CD4-positive, alpha-beta T cell treated with Interleukin-6 for 4 hours (primary cell): ENCODE data around the gene TGM3.
"Not testable (repeated sequence)": the region's sequence is repeated elsewhere in the genome, so short reads cannot be mapped to it uniquely, and the experiment has no call there.

Experiments used
- DNase-seq: peaks from one replicate; pipeline ENCODE4 v3.0.0-alpha.2; 2020; ENCODE audit warnings: mixed read lengths

Gene TGM3, protein sequence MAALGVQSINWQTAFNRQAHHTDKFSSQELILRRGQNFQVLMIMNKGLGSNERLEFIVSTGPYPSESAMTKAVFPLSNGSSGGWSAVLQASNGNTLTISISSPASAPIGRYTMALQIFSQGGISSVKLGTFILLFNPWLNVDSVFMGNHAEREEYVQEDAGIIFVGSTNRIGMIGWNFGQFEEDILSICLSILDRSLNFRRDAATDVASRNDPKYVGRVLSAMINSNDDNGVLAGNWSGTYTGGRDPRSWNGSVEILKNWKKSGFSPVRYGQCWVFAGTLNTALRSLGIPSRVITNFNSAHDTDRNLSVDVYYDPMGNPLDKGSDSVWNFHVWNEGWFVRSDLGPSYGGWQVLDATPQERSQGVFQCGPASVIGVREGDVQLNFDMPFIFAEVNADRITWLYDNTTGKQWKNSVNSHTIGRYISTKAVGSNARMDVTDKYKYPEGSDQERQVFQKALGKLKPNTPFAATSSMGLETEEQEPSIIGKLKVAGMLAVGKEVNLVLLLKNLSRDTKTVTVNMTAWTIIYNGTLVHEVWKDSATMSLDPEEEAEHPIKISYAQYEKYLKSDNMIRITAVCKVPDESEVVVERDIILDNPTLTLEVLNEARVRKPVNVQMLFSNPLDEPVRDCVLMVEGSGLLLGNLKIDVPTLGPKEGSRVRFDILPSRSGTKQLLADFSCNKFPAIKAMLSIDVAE

DNA sequence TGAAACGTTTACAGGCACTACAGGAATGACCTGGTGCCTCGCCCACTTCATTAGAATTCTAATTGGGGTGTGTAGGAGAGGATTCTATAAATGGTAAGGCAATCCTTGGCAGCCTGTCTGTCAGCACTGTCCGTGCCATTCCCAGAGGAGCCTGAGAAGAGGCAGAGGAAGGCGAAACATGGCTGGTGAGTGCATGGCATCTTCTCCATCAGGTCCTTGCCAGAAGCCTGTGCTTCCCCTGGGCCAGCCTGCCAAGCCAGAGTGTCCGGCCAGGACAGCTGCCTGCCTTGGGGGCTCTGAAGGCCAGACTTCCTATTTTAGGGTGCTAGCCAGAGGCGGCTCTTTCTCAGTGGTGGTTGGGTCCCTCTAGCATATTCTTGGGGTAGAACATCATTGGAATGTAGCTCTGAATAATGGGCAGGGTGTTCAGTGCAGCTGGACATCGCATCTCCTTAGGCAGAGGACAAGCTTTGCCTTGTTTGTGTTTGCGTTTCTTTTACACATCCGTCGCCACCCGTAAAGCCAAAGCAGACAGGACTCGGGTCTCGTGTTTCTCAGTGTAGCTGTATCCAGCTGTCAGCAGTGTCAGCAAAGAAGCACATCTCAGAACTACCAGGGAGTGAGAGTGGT, at the start of gene TGM3:
TGM3 (plus strand) TSS at position 116 of the 630 bp plus-strand sequence; CDS start at position 179, 63 bp downstream.
- no peak for DNase-seq

DNA sequence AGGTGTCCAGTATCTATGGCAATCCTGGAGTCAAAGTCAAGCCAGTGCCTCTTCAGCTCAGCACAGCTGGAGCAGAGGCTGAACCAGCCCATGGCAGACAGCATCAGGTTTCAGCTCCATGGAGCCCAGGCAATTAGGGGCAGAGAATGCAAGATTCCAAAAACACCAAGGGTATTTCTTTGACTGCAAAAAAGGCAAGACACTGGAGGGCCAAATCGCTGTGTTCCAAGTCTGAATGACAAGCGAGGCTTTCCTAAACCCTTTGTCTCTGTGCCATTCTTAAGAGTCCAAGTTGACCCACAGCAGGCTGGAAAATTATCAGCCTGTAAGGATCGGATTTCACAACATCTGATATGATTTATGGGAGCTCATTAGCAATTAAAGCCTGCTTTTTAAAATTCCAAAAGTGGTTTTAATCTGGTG, 49.7 kb upstream of the TGM3 start:
- no peak for DNase-seq

DNA sequence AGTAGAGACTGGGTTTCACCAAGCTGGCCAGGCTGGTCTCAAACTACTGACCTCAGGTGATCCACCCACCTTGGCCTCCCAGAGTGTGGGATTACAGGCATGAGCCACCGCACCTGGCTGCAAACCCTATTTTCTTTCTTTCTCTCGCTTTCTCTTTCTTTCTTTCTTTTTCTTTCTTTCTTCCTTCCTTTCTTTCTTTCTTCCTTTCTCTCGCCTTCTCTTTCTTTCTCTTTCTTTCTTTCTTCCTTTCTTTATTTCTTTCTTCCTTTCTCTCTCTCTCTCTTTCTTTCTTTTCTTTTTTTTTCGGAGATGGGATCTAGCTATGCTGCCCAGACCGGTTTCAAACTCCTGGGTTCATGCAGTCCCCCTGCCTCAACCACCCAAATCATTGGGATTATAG, 47.0 kb upstream of the TGM3 start:
- DNase-seq: no peak

DNA sequence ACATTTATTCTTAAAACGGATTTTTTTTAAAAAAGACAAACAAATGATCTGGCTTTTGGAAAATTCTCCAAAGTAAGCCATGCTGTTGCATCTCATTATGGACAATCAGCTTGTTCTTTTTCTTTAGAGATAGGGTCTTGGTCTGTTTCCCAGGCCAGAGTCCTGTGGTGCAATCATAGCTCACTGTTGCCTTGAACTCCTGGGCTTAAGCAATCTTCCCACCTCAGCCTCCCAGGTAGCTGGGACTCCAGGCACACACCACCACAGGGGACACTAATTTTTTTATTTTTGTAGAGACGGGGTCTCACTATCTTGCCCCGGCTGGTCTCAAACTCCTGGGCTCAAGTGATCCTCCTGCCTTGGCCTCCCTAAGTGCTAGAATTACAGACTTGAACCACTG, 45.9 kb upstream of the TGM3 start:
- DNase-seq: no peak

DNA sequence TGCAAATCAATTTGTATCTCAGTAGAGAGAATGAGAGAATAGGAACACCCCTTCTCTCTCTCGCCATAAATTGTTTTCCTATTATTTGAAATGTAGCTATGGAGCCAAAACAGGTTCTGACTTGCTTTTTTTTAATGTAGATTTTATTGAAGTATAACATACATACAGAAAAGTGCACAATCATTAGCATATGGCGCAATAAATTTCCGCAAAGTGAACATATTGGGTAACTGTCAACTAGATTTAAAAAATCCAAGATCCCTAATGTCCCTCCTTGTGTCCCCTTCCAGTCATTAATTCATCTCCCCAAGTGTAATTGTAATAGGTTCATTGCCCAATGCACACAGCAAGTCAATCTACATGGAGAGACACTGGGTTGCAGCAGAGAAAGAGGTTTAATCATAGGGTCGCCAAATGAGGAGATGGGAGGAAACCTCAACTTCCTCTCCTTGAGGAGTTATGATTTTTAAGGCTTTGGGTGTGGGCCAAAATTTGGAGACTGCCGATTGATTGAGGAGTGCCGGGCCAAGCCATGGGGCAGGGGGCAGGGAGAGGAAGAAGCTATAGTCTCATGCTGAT, 43.3 kb upstream of the TGM3 start:
- DNase-seq: no peak

DNA sequence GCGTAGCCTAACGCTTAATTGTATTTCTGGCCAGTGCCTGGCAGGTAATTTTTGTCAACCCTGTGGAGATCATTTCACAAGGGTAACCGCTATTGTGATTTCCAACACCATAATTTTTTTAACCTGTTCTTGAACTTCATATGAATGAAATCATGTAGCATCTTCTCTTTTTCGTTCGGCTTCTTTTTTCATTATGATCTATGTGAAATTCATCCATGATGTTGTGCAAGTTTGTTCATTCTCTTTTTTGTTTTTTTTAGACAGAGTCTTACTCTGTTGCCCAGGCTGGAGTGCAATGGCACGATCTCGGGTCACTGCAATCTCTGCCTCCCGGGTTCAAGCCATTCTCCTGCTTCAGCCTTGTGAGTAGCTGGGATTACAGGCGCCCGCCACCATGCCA, 42.5 kb upstream of the TGM3 start:
- no peak for DNase-seq

DNA sequence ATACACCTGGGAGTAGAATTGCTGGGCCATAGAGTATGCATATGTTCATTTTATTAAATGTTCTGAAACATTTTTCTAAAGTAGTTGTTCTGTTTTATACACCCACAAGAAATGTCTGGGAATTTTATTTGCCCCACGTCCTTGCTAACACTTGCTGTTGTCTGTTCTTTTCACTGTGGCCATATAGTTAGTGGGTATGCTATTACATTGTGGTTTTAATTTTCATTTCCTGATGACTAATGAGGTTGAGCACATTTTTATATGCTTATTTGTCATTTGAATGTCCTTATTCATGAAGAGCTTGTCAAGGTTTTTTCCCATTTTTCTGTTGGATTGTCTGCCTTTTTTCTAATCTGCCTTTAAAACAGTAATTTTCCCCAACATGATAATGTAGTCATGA, 41.5 kb upstream of the TGM3 start:
- DNase-seq: no peak

DNA sequence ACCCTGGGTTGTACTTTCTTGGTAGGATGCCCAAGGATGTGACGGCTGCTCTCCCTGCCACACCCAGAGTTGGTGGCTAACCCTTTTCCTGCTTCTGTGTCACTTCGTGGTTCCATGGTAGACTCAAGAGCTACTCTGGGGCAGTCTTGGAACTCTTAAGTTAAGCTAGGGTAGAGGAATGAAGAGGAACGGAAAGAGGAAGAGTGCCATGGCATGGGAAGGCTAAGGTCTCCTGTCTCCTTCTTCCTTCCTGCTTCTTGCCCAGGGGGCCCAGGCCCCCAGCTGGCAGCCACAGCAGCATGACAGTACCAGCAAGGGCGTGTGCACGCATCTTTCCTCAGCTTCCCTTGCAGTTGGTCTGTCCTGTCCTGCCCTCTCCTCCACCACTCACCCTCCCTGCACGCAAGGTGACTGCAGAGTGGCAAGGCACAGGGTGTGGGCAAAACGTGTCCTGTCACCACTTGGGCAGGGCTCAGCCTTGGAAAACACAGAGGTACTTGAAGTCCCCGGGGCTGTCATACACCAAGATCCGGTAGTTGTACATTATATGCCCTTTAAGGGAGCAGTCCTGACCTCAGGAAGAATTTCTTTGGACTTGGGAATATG, 39.8 kb upstream of the TGM3 start:
- DNase-seq: no peak

DNA sequence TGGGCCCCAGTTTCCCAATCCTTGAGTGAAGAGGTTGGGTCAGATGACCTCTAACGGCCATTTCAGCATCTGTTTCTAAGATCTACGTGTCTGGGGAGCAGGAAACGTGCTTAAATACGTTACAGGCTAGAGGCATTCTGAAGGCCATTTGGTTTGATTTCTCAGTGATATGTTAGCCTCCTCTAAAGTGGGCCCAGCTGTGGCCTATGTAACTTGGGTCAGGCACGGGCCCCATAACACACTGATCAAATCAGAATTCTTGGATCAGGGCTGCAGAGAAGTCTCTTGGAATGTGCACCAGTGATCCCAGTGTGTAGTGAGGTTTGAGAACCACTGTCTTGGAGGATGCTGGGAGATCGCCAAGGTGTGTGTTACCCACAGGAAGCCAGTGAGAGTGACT, 36.1 kb upstream of the TGM3 start:
- DNase-seq: no peak

DNA sequence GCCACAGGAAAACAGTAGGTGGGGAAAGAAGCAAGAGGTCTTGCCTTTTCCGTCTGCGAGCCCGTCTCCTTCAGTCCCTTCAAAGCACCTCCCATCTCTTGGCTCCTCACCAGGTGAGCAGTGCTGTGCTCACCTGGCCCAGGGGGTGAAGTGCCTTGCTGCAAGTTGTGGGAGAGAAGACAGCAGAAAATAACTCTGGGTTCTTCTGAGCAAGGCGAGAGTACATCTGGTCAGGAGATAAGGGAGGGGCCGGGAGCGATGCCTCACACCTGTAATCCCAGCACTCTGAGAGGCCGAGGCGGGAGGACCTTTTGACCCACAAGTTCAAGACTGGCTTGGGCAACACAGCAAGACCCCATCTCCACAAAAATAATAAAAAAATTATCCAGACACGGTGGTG, 35.6 kb upstream of the TGM3 start:
- DNase-seq: no peak

DNA sequence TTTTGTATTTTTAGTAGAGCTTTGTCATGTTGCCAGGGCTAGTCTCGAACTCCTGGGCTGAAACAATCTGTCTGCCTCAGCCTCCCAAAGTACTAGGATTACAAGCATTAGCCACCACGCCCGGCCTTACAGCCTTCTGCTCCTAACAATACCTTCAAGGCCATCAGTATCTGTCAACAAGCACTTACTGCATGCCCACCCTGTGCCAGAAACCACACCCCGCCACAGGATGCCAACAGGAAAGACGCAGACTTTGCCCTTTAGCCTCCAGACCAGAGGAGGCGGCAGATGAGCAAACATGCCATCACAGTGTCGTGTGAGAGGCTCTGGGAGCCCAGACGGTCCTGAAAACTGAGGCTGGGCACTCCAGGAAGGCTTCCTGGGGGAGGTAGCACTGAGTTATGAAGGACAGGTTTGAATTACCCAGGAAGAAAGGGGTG, 34.7 kb upstream of the TGM3 start:
- DNase-seq: no peak

DNA sequence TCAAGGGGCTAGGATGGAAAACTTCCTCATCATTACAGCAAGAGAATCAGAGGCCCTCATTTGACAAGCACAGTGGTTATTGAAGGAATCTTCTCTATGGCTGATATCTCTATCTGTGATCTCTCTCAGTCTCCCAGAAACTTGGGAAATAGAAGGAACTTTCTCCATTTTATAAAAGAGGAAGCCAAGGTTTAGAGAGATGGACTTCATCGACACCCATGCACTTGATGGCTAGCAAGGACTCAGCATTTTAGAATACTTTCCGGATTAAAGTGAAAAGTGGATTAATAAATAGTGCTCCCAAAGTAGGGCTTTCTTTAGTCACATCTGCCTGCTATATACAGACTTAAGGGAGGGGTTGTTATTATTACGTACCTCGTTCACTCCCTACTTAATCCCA, 34.2 kb upstream of the TGM3 start:
- DNase-seq: no peak

DNA sequence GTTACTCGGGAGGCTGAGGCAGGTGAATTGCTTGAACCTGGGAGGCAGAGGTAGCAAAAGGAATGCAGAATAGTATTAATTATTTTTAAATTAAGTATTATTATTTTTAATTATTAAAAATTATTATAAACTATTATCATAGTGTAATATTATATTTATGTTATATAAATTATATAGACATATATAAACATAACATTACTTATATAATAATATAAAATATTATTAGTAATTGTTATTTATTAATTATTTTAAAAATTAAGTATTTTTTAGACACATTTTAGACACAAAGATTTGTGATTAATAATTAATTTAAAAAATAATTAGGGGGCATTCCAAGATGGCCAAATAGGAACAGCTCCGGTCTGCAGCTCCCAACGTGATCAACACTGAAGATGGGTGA, 31.7 kb upstream of the TGM3 start:
- no peak for DNase-seq

DNA sequence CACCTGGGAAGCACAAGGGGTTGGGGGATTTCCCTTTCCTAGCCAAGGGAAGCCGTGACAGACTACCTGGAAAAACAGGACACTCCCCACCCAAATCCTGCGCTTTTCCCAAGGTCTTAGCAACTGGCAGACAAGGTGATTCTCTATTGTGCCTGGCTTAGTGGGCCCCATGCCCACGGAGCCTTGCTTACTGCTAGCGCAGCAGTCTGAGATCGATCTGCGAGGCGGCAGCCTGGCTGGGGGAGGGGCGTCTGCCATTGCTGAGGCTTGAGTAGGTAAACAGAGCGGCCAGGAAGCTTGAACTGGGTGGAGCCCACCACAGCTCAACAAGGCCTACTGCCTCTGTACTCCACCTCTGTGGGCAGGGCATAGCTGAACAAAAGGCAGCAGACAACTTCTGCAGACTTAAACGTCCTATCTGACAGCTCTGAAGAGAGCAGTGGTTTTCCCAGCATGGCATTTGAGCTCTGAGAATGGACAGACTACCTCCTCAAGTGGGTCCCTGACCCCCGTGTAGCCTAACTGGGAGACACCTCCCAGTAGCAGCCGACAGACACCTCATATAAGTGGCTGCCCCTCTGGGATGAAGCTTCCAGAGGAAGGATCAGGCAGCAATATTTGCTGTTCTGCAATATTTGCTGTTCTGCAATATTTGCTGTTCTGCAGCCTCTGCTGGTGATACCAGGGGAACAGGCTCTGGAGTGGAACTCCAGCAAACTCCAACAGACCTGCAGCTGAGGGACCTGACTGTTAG, 31.0 kb upstream of the TGM3 start:
- not testable (repeated sequence) for DNase-seq

DNA sequence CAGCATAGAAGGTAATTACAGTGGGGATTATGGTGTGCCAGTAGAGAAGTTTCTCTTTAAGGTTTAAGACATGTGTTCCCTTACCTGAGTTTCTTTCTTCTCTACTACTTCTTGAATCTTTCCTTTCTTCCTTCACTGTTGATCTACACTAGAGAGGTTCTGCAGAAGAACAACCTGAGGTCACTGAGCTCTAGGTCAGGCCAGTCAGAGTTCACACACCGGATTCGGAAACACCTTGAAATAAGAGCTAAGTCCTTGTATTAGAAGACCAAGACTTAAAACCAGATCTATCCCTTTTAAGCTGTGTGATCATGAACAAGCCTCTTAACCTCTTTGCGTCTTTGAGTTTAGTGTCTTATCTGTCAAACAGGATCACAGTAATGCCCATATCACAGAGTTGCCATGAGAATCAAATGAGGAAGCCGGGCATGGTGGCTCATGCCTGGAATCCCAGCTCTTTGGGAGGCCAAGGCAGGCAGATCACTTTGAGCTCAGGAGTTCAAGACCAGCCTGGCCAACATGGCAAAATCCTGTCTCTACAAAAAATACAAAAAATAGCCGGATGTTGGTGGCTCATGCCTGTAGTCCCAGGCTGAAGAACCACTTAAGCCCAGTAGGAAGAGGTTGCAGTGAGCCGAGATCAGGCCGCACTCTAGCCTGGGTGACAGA, 22.0 kb upstream of the TGM3 start:
- DNase-seq: no peak

DNA sequence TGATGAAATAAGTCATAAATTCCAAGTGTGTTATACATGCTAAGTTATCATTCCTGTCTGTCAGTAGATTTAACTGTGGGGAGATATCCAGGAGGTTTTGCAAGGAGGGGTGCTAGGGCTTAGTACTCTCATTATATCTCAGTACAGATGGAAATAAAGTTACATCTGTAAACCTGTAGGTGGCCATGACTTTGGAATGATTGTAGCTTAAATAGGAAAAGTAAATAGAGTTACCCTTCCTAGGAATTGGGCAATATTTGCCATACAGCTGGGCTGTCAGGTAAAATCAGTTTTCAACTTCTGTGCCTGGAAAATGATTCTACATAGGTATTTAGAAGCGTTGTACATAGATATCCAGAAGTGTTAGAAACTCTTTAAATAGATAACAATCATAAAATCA, 19.8 kb upstream of the TGM3 start:
- DNase-seq: no peak

DNA sequence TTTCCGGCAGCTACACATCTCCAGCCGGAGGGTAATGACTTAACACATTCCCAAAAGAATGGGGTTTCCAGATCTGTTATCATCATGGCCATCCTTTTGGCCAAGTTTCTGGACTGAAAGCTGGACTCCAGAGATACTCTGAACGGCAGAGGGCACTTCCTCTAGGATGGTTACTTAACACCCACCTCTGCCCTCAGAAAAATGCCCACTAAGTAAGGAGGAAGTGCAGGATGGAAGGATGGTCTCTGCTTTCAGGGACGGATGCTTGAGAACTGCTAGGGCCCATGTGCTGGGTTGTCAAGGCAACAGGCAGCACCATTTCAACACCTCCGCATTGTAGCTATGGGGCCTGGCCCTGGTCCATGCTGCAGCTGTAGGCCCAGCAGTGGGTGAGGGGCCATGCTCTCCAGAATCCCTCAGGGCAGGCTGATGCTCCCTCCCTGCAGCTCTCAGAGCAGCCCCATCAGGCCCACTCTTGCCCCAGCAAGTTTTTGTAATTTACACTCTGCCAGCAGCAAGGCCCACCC, 16.5 kb upstream of the TGM3 start:
- no peak for DNase-seq

DNA sequence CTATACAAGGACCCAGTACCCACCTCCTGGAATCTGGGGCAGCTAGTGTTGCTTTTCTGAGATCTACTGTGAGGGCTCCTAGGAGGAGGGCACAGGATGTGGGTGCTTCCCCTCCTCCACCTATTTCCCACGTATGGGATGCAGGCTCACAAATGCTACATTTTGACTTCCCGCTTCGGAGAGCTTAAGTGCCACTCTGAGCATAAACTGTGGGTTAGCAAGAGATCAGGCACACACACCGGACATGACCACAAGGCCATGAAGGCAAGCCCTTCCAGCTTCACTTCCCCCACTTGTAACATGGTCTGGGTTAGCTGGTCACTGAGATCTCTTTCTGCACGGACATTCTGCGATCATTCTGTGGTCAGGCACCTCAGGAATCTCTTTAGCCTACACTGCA, 15.7 kb upstream of the TGM3 start:
- DNase-seq: no peak

DNA sequence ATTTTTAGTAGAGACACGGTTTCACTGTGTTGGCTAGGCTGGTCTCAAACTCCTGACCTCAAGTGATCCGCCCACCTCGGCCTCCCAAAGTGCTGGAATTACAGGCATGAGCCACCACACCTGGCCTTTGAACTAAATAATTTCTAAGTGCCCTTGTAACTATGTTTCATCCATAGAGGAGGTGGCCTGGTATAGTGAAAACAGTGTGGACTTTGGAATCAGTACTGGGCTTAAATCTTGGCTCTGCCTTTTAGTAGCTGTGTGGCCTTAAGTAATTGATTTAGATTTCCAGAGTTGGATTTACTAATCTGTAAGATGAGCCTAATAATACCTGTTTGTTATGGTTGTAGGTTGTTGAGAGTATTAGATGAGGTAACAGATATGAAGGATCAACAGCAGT, 14.2 kb upstream of the TGM3 start:
- DNase-seq: no peak

DNA sequence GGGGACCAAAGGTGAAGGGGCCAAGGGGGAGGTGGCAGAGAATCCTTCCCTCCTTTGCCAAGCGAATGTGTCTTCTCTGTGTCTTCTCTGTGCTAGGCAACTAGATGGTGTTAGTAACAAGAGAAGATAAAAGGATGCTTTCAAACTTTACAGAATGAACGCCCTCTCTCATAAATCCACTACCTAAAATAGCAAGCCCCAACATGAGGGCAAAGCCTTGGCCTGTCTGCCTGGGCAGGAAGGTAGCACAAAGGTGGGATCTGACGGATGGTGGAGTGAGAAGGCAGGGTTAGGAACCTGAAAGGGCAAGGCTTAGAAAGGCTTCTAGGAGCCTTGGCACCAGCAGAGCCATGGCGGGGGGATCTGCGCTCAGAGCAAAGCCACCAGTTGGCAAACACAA, 13.6 kb upstream of the TGM3 start:
- DNase-seq: no peak

DNA sequence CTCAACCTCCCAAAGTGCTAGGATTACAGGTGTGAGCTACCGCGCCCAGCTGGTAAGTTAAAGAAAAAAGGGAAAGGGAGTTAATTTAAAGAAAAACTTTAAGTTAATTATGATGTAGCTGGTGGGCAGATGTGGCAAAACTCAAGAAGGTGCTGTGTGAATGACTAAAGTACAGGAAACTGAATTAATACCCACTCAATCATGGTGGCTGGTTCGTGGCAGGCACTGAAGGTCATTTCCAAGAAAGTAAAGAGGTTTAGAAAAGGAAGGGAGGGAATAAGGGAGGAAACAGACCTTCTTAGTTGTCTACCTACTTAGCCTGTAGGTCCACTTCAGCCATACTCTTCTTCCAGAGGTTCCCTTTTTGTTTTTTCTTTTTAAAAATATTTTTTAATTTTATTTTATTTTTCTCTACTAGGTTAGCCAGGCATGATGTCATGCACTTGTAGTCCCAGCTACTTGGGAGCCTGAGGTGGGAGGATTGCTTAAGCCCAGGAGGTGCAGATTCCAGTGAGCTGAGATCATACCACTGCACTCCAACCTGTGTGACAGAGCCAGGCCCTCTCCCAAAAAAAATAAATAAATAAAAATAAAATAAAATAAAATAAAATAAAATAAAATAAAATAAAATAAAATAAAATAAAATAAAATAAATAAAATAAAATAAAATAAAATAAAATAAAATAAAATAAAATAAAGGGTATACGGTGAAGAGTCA, 11.9 kb upstream of the TGM3 start:
- no peak for DNase-seq
